Fibroblast of mammary gland (primary cell): ENCODE results near the gene TRIP13.

ENCODE experiments used
- DNase-seq: peaks from one replicate; pipeline ENCODE4 v3.0.0-alpha.2; 2010; ENCODE audit warnings: low read depth
- H3K4me3 ChIP-seq: 2 replicates; pipeline ENCODE4 v1.5.1; 2011; ENCODE audit warnings: low read depth, mild to moderate bottlenecking, low read length, moderate library complexity; ENCODE audit not compliant: control insufficient read depth
- TF ChIP-seq, protein P1 (sequence below): conservative IDR thresholded peaks from 2 replicates; pipeline ENCODE4 v1.5.1; 2011; ENCODE audit warnings: low read depth, low read length, inconsistent platforms; ENCODE audit not compliant: control insufficient read depth, insufficient read depth

TRIP13 gene

DNA sequence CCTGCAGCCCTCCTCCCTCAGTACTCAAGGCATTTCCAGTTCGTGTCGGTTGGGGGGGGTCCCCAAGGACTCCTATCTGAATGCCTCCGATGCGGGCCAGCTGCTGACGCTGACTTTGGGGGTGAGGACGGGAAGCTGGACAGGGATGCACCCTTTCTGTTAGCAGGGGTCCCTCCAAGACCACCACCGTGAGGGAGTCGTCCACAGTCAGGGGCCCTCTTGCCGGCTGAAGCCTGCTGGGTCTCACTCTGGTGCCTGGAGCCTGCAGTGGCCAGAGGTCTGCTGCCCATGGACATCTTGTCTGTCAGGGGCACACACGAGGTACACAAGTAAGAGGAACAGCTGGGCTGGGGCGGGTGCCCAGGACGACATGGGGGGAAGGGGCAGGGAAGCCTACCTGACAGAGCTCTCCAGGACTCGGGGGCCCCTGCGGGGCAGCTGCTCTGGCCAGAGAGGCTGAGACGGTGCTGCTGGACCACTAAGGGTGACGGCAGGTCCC, 32.8 kb upstream of the TRIP13 start:
- H3K4me3 ChIP-seq, result no peak overlapping the region
- TF ChIP-seq, protein P1, sequence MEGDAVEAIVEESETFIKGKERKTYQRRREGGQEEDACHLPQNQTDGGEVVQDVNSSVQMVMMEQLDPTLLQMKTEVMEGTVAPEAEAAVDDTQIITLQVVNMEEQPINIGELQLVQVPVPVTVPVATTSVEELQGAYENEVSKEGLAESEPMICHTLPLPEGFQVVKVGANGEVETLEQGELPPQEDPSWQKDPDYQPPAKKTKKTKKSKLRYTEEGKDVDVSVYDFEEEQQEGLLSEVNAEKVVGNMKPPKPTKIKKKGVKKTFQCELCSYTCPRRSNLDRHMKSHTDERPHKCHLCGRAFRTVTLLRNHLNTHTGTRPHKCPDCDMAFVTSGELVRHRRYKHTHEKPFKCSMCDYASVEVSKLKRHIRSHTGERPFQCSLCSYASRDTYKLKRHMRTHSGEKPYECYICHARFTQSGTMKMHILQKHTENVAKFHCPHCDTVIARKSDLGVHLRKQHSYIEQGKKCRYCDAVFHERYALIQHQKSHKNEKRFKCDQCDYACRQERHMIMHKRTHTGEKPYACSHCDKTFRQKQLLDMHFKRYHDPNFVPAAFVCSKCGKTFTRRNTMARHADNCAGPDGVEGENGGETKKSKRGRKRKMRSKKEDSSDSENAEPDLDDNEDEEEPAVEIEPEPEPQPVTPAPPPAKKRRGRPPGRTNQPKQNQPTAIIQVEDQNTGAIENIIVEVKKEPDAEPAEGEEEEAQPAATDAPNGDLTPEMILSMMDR, result no peak
- DNase-seq, result no peak

- TF ChIP-seq, protein P1, result no peak
- DNase-seq, result no peak
- H3K4me3 ChIP-seq, result no peak overlapping the region
Measured at GRCh38 chr5:860506-861150, 32.1 kb upstream of the TRIP13 start.

DNA sequence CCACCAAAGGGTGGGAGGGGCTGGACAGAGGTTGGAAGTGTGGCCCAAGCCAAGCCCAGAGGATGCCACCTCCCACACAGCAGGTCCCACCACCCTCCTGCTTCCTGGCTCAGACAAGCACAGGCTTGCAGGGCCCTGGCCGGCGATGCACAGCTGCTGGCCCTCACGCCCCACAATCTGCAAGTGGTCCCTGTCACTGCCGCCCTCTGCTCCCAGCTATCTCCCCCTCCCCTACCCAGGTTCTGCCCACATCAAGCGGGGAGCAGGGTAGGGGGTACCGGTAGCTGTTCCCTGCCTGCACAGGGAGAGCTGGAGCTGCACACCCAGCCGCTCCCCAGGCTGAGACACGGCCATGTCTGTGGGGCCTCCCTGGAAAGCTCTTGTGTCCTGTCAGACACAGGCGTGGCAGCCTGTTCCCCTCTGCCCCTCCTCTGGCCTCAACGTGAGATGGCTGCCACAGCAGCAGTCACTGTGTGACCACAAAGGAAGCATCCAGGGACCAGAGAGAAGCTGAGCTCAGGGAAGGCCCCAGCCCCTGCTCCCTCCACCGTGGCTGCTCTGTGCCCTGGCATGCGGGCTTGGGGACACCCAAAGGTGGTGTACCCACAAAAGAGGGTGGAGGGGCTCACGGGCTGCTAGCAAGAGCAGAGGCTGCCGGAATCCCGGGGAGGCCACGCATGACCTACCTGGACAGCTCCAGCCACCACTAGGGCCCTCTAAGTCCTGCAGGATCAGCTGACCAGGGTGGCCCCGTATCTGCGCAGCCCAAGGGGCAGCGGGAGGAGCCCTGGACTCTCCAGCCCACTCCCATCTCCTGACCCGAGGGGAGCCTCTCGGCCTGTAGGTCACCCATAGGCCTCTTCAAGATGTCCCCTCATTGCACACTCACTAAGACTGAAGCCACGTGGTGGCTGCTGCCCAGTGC, 31.0 kb upstream of the TRIP13 start:
- H3K4me3 ChIP-seq, result no peak overlapping the region
- TF ChIP-seq, protein P1, result no peak
- DNase-seq, result no peak

GRCh38 chr5:862367-863243, 30.1 kb upstream of the TRIP13 start:
- TF ChIP-seq, protein P1, result no peak
- no peak overlapping the region for H3K4me3 ChIP-seq
- DNase-seq, result peak; percentile 18

- no peak overlapping the region for H3K4me3 ChIP-seq
- no peak for DNase-seq
- TF ChIP-seq, protein P1, result no peak
Measured at GRCh38 chr5:863244-863805, 29.4 kb upstream of the TRIP13 start.
